ENCODE results near the gene SFTPA1. TPM values are rescaled to one million over a fixed set of nuclear protein-coding genes. Genes with fewer than 3 reads are reported as not detected.
"Not testable (repeated sequence)": the region's sequence is repeated elsewhere in the genome, so short reads cannot be mapped to it uniquely, and the experiment has no call there.

Gene SFTPA1
- total RNA-seq, 2 donors from 2014 or later = not detected

DNA sequence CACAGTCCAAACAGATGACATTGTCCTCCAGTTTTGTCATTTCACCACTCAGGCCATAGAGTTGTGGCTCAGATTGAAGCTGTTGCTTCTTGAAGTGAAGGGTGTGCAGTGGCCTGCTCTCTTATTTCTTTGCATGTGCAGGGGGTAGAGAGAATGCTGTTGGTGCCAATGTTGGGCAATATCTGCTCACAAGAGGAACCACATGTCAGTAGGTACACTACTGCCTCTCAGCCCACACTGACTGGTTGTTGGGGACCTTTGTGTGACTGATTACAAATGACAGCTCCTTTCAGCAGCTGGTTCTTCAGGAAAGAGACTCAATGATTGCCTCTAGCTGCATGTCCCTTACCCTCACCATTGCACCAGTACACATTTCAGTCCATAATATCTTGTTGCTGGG, 21.9 kb upstream of the SFTPA1 start:
- TF ChIP-seq, protein P1, sequence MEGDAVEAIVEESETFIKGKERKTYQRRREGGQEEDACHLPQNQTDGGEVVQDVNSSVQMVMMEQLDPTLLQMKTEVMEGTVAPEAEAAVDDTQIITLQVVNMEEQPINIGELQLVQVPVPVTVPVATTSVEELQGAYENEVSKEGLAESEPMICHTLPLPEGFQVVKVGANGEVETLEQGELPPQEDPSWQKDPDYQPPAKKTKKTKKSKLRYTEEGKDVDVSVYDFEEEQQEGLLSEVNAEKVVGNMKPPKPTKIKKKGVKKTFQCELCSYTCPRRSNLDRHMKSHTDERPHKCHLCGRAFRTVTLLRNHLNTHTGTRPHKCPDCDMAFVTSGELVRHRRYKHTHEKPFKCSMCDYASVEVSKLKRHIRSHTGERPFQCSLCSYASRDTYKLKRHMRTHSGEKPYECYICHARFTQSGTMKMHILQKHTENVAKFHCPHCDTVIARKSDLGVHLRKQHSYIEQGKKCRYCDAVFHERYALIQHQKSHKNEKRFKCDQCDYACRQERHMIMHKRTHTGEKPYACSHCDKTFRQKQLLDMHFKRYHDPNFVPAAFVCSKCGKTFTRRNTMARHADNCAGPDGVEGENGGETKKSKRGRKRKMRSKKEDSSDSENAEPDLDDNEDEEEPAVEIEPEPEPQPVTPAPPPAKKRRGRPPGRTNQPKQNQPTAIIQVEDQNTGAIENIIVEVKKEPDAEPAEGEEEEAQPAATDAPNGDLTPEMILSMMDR (IDR thresholded peaks at IDR 0.05) = no peak
- DNase-seq (ENCODE audit: low spot score) = no peak
- Histone ChIP-seq H3K9me3 (no peaks in the 10 kb centered on the region), H3K4me1 (no peaks in the 10 kb centered on the region), H3K4me3 (no peak overlapping the region), H3K27ac (no peak overlapping the region), H3K27me3 (no peaks in the 10 kb centered on the region), H3K36me3 (no peaks in the 10 kb centered on the region)

DNA sequence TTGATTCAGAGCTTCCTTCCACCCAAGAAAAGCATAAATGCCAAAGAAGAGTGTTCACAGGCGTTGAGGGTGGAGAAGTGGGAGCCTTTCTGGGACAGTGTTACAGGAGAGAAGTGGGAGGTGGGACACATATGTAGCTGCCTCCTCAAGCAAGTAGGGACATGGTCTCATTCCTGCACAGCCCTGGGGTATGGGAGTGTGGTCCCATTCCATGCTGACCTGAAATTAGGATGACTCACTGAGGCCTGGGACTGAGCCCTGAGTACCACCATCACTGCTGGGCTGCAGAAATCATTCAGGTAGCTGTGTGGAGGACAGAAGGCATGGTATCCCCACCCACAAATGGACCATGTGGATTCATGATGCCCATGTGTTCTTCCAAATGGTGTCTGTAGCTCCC, 17.4 kb upstream of the SFTPA1 start:
- TF ChIP-seq, protein P1 (IDR thresholded peaks at IDR 0.05) = no peak
- no peaks in the 10 kb centered on the region for H3K36me3 ChIP-seq
- DNase-seq (ENCODE audit: low spot score) = no peak
- no peaks in the 10 kb centered on the region for H3K4me1 ChIP-seq
- H3K4me3 ChIP-seq = no peak overlapping the region
- no peak overlapping the region for H3K27ac ChIP-seq
- H3K9me3 ChIP-seq = peaks cover 0 to 12% of the 10 kb centered on the region in 2 donors
- H3K27me3 ChIP-seq = no peaks in the 10 kb centered on the region

DNA sequence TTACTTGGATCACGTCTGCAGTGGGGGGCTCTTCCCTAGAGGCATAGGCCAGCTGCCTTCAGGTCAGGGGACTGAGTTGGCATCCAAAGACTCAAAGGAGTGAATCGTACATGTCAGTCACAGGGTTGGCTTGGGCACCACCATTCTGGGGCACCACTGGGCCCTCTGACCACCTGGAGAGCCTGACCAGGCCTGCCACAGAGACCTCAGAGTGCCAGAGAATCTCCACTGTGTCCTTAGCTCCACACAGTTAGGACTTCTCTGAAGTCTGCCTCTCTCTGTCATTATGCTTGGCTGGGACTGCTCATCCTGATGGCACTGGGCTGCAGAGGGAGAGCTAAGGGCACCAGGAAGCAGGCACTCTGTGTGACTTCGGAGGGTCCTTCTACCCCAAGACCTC, 16.2 kb upstream of the SFTPA1 start:
- peaks cover 0 to 12% of the 10 kb centered on the region in 2 donors for H3K9me3 ChIP-seq
- H3K27ac ChIP-seq; H3K4me3 ChIP-seq; DNase-seq (ENCODE audit: low spot score); H3K27me3 ChIP-seq; H3K4me1 ChIP-seq; H3K36me3 ChIP-seq: not testable (repeated sequence)

DNA sequence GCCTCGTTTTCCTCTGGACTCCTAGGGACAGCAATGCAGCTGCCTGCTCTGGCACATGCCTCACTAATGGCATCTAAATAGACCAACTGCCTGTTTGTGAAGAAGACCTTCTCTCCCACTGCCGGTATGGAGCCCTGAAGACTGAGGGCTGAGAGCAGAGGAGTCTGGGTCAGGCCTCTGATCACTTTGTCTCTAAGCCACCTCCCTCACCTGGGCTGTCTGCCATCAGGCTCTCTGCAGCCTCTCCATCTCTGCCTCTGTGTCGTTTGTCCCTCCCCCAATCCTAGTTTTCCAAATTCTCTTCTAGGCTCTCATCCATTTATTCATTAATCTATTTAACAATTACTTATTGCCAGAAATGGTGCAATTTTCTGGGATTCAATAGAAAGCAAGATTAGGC, 15.2 kb upstream of the SFTPA1 start:
- no peaks in the 10 kb centered on the region for H3K36me3 ChIP-seq
- peaks cover 0 to 12% of the 10 kb centered on the region in 2 donors for H3K9me3 ChIP-seq
- TF ChIP-seq, protein P1 (IDR thresholded peaks at IDR 0.05) = no peak
- H3K4me3 ChIP-seq = no peak overlapping the region
- H3K27me3 ChIP-seq = no peaks in the 10 kb centered on the region
- H3K27ac ChIP-seq = no peak overlapping the region
- H3K4me1 ChIP-seq = no peaks in the 10 kb centered on the region
- no peak for DNase-seq (ENCODE audit: low spot score)

DNA sequence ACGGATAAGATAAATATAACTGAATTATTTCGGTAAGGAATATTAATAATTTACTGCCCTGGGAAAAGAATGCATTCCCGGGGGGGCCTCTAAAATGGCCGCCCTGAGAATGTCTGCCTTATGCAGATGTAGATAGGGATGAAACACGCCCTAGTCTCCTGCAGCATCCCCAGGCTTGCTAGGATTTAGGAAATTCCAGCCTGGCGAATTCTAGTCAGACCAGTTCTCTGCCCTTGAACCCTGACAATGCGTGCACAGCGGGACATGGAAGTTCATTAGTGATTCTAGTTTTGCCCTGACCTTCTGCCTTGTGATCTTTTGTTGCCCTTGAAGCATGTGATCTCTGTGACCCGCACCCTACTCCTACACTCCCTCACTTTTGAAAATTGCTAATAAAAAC, 11.1 kb upstream of the SFTPA1 start:
- not testable (repeated sequence) for H3K27me3 ChIP-seq; DNase-seq (ENCODE audit: low spot score); H3K36me3 ChIP-seq; H3K27ac ChIP-seq; H3K4me1 ChIP-seq; H3K4me3 ChIP-seq
- H3K9me3 ChIP-seq = peaks cover 0 to 12% of the 10 kb centered on the region in 2 donors

DNA sequence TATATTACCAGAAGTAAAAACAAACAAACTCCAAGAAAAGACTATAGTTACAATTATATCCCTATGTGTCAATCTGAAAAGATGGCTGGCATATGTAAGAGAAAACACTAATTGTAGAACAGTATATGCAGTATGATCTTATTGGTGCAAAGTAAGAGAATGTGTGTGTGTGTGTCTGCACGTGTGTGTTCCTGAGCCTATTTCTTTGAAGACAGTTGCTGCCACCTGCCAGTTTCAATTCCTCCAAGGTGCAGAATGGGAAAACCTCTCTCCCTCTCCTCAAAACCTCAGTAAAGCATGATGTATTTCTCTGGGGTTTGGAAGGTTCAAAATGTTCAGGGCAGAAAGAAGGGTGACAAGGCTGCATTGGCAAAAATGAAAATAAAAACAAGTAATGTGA, 8.8 kb upstream of the SFTPA1 start:
- no peak for DNase-seq (ENCODE audit: low spot score)
- no peaks in the 10 kb centered on the region for H3K27me3 ChIP-seq
- H3K4me3 ChIP-seq = no peak overlapping the region
- no peaks in the 10 kb centered on the region for H3K36me3 ChIP-seq
- H3K4me1 ChIP-seq = no peaks in the 10 kb centered on the region
- H3K9me3 ChIP-seq = peaks cover 0 to 12% of the 10 kb centered on the region in 2 donors
- no peak overlapping the region for H3K27ac ChIP-seq
- TF ChIP-seq, protein P1 (IDR thresholded peaks at IDR 0.05) = no peak

DNA sequence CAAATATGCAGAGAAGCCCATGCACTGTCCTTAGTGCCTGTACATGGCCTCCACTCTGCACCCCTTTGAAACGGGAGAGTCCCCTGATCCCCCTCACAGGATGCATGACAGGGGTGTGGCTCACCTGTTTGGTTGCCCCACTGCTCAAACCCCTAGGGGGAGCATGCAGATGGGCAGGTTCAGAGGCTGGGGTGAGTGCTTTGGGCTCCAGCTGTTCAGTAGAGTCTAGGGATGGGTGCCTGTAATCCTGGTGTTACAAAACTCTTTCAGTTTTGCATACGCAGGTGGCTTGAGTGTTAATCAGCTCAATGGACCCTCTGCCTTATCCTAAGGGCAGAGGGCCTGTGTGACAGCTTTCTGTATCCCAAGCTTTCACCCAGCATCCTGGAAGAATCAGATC, 7.8 kb upstream of the SFTPA1 start:
- Histone ChIP-seq H3K4me1 (no peaks in the 10 kb centered on the region), H3K4me3 (no peak overlapping the region), H3K36me3 (no peaks in the 10 kb centered on the region), H3K9me3 (peaks cover 0 to 2% of the 10 kb centered on the region in 2 donors), H3K27ac (no peak overlapping the region), H3K27me3 (no peaks in the 10 kb centered on the region)
- DNase-seq (ENCODE audit: low spot score) = no peak
- TF ChIP-seq, protein P1 (IDR thresholded peaks at IDR 0.05) = no peak

Measured in right atrium auricular region (tissue), 2 donors.